ENCODE data around the gene BPGM. TPM values are rescaled to one million over a fixed set of nuclear protein-coding genes. Genes with fewer than 3 reads are reported as not detected.

The BPGM gene
- total and polyA plus RNA-seq, 7 donors, result 10.1 to 55.7 (median 14.9) TPM

DNA sequence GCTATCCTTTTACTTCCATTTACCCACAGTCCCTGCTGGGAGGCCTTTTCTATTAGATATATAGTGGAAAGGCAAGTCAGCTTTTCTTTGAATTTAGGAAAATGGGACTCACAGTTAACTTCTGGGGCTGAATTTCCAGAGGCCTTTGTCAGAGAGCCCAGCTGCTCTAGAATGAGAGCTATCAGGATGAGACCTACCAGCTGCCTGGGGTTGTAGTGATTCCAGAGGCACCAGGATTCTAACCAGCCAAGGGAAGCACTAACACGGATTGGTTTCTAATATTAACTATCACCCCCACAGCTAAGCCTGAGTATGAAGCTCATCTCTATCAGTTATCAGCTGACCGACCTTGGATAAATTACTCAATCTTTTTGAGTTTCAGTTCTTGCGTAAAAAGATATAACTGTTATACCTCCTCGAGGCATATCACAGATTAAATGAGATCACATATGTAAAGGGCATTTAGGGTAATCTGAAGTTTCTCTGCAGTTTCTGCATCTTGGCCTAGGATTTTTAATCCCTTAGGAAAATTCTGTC, 76.2 kb downstream of the BPGM start:
- DNase-seq, result no peak
- H3K36me3 ChIP-seq (ENCODE audit: insufficient read depth in 1 of 2, low read depth in 1 of 2), result no peaks in the 10 kb centered on the region
- ATAC-seq, result no peak
- H3K27me3 ChIP-seq (ENCODE audit: insufficient read depth in 3 of 3, low read length in 2 of 3), result no peaks in the 10 kb centered on the region
- intact Hi-C loops (cut with DNase I), result no loop called here
- 71 to 87% (median 83%) methylated on average over 4 of the region's 4 CpGs for WGBS, 3 donors
- TF ChIP-seq, protein P1, sequence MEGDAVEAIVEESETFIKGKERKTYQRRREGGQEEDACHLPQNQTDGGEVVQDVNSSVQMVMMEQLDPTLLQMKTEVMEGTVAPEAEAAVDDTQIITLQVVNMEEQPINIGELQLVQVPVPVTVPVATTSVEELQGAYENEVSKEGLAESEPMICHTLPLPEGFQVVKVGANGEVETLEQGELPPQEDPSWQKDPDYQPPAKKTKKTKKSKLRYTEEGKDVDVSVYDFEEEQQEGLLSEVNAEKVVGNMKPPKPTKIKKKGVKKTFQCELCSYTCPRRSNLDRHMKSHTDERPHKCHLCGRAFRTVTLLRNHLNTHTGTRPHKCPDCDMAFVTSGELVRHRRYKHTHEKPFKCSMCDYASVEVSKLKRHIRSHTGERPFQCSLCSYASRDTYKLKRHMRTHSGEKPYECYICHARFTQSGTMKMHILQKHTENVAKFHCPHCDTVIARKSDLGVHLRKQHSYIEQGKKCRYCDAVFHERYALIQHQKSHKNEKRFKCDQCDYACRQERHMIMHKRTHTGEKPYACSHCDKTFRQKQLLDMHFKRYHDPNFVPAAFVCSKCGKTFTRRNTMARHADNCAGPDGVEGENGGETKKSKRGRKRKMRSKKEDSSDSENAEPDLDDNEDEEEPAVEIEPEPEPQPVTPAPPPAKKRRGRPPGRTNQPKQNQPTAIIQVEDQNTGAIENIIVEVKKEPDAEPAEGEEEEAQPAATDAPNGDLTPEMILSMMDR (IDR thresholded peaks at IDR 0.05), result no peak
- no peak overlapping the region for H3K4me3 ChIP-seq
- H3K9me3 ChIP-seq, result no peaks in the 10 kb centered on the region
- peaks cover 2% of the 10 kb centered on the region for H3K4me1 ChIP-seq
- no peak overlapping the region for H3K27ac ChIP-seq

DNA sequence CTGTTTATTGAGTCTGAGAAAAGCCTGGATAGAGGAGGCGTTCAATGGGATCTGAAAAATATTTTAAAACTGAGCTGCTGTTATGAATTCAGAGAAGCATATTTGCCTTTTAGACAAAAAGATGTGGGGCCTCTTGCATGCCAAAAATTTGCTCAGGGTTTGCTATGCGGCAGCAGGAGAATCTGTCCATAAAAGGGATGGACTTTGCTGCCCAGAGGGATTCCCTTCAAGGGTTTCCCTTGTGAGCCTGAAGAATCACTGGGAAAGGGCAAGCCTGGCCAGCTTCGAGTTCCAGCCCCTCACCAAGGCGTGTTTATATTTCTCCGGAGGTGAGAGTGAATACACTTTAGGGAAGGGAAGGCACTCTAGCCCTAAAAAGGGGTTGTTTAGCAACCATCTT, 77.2 kb downstream of the BPGM start:
- intact Hi-C loops (cut with DNase I), result no loop called here
- TF ChIP-seq, protein P1 (IDR thresholded peaks at IDR 0.05), result no peak
- H3K9me3 ChIP-seq, result no peaks in the 10 kb centered on the region
- no peak for ATAC-seq
- H3K36me3 ChIP-seq (ENCODE audit: insufficient read depth in 1 of 2, low read depth in 1 of 2), result no peaks in the 10 kb centered on the region
- no peak overlapping the region for H3K27ac ChIP-seq
- no peak overlapping the region for H3K4me3 ChIP-seq
- WGBS, 3 donors, result 59 to 73% (median 73%) methylated on average over 5 of the region's 5 CpGs
- H3K27me3 ChIP-seq (ENCODE audit: insufficient read depth in 3 of 3, low read length in 2 of 3), result no peaks in the 10 kb centered on the region
- peaks cover 2% of the 10 kb centered on the region for H3K4me1 ChIP-seq
- DNase-seq, result no peak

DNA sequence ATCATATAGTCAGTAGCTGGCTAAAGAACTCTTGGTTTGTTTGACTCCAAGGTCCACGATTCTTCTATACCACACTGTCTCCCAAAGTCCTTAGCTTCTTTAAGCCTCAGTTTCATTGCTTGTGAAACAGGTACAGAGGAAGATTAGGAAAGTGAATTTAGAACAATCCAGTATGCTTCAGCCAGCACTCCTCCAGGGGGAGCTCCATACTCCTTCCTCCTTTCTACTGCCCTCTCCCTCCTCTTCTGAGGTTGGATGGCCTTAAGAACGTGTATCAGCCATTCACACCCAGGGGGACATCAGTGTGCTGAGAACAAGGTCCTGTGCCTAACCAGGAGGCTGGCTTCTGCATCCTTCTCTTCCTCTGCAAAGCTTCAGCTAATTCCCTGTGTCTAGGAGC, 78.0 kb downstream of the BPGM start:
- TF ChIP-seq, protein P1 (IDR thresholded peaks at IDR 0.05), result peak; percentile 5
- H3K4me3 ChIP-seq, result no peak overlapping the region
- DNase-seq (no peak), ATAC-seq (no peak)
- 59 to 62% (median 60%) methylated on average over 2 of the region's 2 CpGs for WGBS, 3 donors
- H3K9me3 ChIP-seq, result no peaks in the 10 kb centered on the region
- H3K27ac ChIP-seq, result no peak overlapping the region
- H3K36me3 ChIP-seq (ENCODE audit: insufficient read depth in 1 of 2, low read depth in 1 of 2), result no peaks in the 10 kb centered on the region
- peaks cover 2% of the 10 kb centered on the region for H3K4me1 ChIP-seq
- intact Hi-C loops (cut with DNase I), result no loop called here
- H3K27me3 ChIP-seq (ENCODE audit: insufficient read depth in 3 of 3, low read length in 2 of 3), result no peaks in the 10 kb centered on the region

DNA sequence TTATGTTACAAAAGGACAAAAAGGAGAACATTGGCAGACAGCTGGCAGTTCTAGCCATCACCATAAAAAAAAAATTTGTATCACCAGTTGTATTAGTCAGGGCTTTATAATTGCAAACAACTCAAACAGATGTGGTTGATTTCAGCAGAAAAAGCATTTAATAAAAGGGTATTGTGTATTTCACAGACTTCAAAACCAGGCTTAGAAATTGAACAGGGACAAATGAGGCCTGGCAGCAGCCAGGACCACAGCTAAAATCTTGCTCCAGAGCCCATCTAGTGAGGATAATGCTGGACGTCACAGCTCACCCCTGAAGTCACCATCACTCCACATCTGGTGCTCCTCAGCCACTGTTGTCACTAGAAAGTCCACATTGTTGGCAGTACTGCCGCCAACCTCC, 79.9 kb downstream of the BPGM start:
- TF ChIP-seq, protein P1 (IDR thresholded peaks at IDR 0.05), result no peak
- no peak overlapping the region for H3K27ac ChIP-seq
- 40 to 48% (median 44%) methylated on average over 2 of the region's 2 CpGs for WGBS, 3 donors
- ATAC-seq (no peak), DNase-seq (no peak)
- H3K27me3 ChIP-seq (ENCODE audit: insufficient read depth in 3 of 3, low read length in 2 of 3), result no peaks in the 10 kb centered on the region
- H3K36me3 ChIP-seq (ENCODE audit: insufficient read depth in 1 of 2, low read depth in 1 of 2), result no peaks in the 10 kb centered on the region
- no peaks in the 10 kb centered on the region for H3K9me3 ChIP-seq
- no peaks in the 10 kb centered on the region for H3K4me1 ChIP-seq
- intact Hi-C loops (cut with DNase I), result no loop called here
- H3K4me3 ChIP-seq, result no peak overlapping the region

GRCh38 chr7:134727711-134728110, 81.1 kb downstream of the BPGM start:
- TF ChIP-seq, protein P1 (IDR thresholded peaks at IDR 0.05), result no peak
- Histone ChIP-seq H3K9me3 (no peaks in the 10 kb centered on the region), H3K4me3 (no peak overlapping the region), H3K36me3 (ENCODE audit: insufficient read depth in 1 of 2, low read depth in 1 of 2) (no peaks in the 10 kb centered on the region), H3K27ac (no peak overlapping the region), H3K27me3 (ENCODE audit: insufficient read depth in 3 of 3, low read length in 2 of 3) (no peaks in the 10 kb centered on the region), H3K4me1 (no peaks in the 10 kb centered on the region)
- WGBS, 3 donors, result 86 to 90% (median 87%) methylated on average over 3 of the region's 3 CpGs
- no peak for ATAC-seq
- intact Hi-C loops (cut with DNase I), result no loop called here
- no peak for DNase-seq

Measured in psoas muscle (tissue), 8 donors.